ENCODE data around the gene NEDD4. TPM values are rescaled to one million over a fixed set of nuclear protein-coding genes. Genes with fewer than 3 reads are reported as not detected.
A peak's percentile ranks its signal among the peaks of the same experiment; 100 is the strongest.
"Not testable (repeated sequence)": the region's sequence is repeated elsewhere in the genome, so short reads cannot be mapped to it uniquely, and the experiment has no call there.

NEDD4 gene
- polyA plus RNA-seq, 1 donor from 2014 or later = 1.6 TPM

DNA sequence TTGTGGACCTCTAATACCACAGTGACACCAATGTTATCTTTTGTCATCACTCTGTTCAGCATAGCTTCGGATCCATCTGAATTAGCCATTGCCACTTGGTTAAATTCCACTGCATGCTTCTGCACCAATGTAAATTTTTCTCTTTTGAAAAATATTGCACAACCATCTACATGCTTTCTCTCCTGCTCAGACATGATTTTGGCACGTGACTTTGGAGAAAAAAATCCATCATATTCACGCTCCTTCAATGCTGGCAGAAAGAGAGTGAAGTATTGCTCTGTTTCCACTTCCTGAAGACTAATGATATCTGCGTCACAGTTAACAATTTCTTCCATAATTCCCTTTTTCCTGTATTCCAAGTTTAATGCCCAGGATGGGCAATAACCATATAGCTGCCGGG lies 13.0 kb upstream of the NEDD4 start:
- H3K9me2 ChIP-seq (ENCODE audit: insufficient read depth, low read length); H3K4me2 ChIP-seq (ENCODE audit: low read length); H3K9ac ChIP-seq (ENCODE audit: low read length); H3K27me3 ChIP-seq (ENCODE audit: insufficient read depth, low read depth, low read length); H3K27ac ChIP-seq (ENCODE audit: low read length); H2AFZ ChIP-seq (ENCODE audit: low read depth, low read length); H3F3A ChIP-seq (ENCODE audit: insufficient read depth, low read length, poor library complexity, severe bottlenecking); H3K36me3 ChIP-seq (ENCODE audit: insufficient read depth, low read length); H4K20me1 ChIP-seq (ENCODE audit: insufficient read depth); H3K79me2 ChIP-seq (replicated peaks; ENCODE audit: insufficient read depth, low read length); H3K9me3 ChIP-seq (ENCODE audit: low read length): not testable (repeated sequence)
- H3K4me3 ChIP-seq (ENCODE audit: low read length) = peak overlapping the region; percentile 60

DNA sequence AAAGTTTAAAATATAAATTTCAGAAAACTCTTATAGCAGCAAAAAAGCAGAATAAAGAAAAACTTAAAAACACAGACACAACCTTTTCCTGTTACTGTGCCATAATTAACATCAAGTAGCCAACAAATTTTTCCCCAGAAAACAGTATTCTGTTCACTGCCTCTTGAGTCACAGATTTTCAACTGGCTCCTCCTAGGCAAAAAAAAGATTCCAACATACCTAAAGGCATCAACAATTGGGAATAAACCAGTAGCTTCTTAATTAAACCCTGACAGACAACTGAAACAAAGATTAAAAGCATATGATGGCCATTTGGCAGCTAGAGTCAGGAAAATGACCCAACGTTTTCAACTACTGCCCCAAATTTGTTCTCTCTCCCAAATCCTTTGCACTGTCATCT lies 10.9 kb upstream of the NEDD4 start:
- not testable (repeated sequence) for H3K79me2 ChIP-seq (replicated peaks; ENCODE audit: insufficient read depth, low read length); H3K4me3 ChIP-seq (ENCODE audit: low read length); H3K27ac ChIP-seq (ENCODE audit: low read length); H3K9me3 ChIP-seq (ENCODE audit: low read length); H3K9ac ChIP-seq (ENCODE audit: low read length); H3K4me2 ChIP-seq (ENCODE audit: low read length); H4K20me1 ChIP-seq (ENCODE audit: insufficient read depth); H3K36me3 ChIP-seq (ENCODE audit: insufficient read depth, low read length); H3K27me3 ChIP-seq (ENCODE audit: insufficient read depth, low read depth, low read length); H3F3A ChIP-seq (ENCODE audit: insufficient read depth, low read length, poor library complexity, severe bottlenecking); H3K9me2 ChIP-seq (ENCODE audit: insufficient read depth, low read length); H2AFZ ChIP-seq (ENCODE audit: low read depth, low read length)

DNA sequence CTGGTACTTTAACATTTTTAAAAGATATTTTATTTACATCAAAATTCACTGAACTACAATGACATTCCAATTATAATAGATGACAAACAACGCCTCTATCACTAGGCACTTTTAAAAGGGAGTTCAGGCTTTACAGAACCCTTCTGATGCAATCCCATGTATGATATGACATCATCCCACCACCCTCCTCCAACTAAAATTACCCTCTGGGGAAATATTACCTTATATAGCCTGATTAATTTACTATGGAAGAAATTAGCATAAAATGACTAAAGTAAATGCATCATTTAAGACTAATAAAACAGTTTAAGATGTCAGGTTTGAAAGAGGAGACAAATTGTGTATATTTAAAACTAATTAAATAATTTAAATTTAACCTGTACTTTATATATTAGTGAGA lies 10.4 kb upstream of the NEDD4 start:
- H3K36me3 ChIP-seq (ENCODE audit: insufficient read depth, low read length); H2AFZ ChIP-seq (ENCODE audit: low read depth, low read length): not testable (repeated sequence)

DNA sequence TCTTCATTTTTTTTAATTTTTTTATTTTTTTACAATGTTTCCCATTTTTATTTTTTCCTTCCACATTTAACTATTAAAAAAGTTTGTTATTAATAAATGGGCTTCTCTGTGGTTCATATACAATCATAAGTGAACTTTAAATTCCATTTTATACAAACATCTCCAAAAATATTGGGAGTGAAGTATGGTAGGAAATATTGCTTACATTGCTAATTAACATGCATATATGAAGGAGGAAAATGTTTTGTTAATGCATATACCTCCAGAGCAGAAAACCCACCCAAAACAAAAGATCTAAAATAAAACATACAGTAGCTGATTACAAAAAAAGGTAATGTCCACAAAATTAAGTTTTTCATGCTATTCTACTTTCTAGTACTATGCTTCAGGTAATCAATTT lies 9.9 kb upstream of the NEDD4 start:
- not testable (repeated sequence) for H3K9me3 ChIP-seq (ENCODE audit: low read length); H3F3A ChIP-seq (ENCODE audit: insufficient read depth, low read length, poor library complexity, severe bottlenecking); H3K79me2 ChIP-seq (replicated peaks; ENCODE audit: insufficient read depth, low read length); H3K27ac ChIP-seq (ENCODE audit: low read length); H3K4me3 ChIP-seq (ENCODE audit: low read length); H3K9ac ChIP-seq (ENCODE audit: low read length); H3K27me3 ChIP-seq (ENCODE audit: insufficient read depth, low read depth, low read length); H4K20me1 ChIP-seq (ENCODE audit: insufficient read depth); H3K9me2 ChIP-seq (ENCODE audit: insufficient read depth, low read length); H3K4me2 ChIP-seq (ENCODE audit: low read length); H2AFZ ChIP-seq (ENCODE audit: low read depth, low read length); H3K36me3 ChIP-seq (ENCODE audit: insufficient read depth, low read length)

More for the DNA sequence above, 10.4 kb upstream of the NEDD4 start:
- H3K9ac ChIP-seq (ENCODE audit: low read length); H3K9me3 ChIP-seq (ENCODE audit: low read length); H3K27me3 ChIP-seq (ENCODE audit: insufficient read depth, low read depth, low read length); H4K20me1 ChIP-seq (ENCODE audit: insufficient read depth); H3K9me2 ChIP-seq (ENCODE audit: insufficient read depth, low read length); H3K27ac ChIP-seq (ENCODE audit: low read length); H3K79me2 ChIP-seq (replicated peaks; ENCODE audit: insufficient read depth, low read length); H3K4me2 ChIP-seq (ENCODE audit: low read length); H3F3A ChIP-seq (ENCODE audit: insufficient read depth, low read length, poor library complexity, severe bottlenecking); H3K4me3 ChIP-seq (ENCODE audit: low read length): not testable (repeated sequence)

DNA sequence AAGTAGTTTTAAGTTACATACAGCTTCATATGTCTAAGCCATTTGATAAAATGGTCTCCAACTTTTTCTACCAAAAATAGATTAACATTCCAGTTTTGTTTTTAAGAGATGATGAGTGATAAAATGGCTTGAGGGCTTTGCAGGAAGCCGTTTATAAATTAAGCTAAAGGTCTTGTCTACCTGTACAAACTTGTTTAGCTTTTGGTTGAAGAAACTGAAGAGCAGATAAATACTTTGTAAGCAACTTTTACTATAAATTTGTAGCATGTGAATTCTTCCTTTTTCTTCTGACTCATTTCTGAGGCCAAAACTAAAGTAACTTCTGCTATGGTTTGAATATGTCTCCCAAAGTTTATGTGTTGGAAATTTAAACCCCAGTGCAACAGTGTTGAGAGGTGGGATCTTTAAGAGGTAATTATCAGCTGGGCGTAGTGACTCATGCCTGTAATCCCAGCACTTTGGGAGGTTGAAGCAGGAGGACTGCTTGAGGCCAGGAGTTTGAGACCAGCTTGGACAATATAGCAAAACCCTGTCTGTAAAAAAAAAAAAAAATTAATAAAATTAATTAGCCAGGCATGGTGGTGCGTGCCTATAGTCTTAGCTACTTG lies 8.2 kb upstream of the NEDD4 start:
- Histone ChIP-seq H3K9ac (ENCODE audit: low read length) (no peak overlapping the region), H4K20me1 (ENCODE audit: insufficient read depth) (no peaks in the 10 kb centered on the region), H3K27ac (ENCODE audit: low read length) (no peak overlapping the region), H3K36me3 (ENCODE audit: insufficient read depth, low read length) (no peaks in the 10 kb centered on the region), H3K4me3 (ENCODE audit: low read length) (no peak overlapping the region), H3F3A (ENCODE audit: insufficient read depth, low read length, poor library complexity, severe bottlenecking) (no peaks in the 10 kb centered on the region), H3K27me3 (ENCODE audit: insufficient read depth, low read depth, low read length) (no peaks in the 10 kb centered on the region), H3K9me3 (ENCODE audit: low read length) (no peaks in the 10 kb centered on the region), H3K79me2 (replicated peaks; ENCODE audit: insufficient read depth, low read length) (no peaks in the 10 kb centered on the region), H2AFZ (ENCODE audit: low read depth, low read length) (no peak overlapping the region), H3K9me2 (ENCODE audit: insufficient read depth, low read length) (no peaks in the 10 kb centered on the region), H3K4me2 (ENCODE audit: low read length) (no peak overlapping the region)
- TF ChIP-seq TAF1 (IDR thresholded peaks at IDR 0.05; ENCODE audit: low read depth) = no peak
- no peak for TF ChIP-seq EP300 (conservative IDR thresholded peaks at IDR 0.05; ENCODE audit: poor library complexity, severe bottlenecking)
- no peak for TF ChIP-seq EZH2 (IDR thresholded peaks at IDR 0.05; ENCODE audit: borderline replicate concordance, insufficient read depth, low read length, poor library complexity, severe bottlenecking)
- TF ChIP-seq, protein P1, sequence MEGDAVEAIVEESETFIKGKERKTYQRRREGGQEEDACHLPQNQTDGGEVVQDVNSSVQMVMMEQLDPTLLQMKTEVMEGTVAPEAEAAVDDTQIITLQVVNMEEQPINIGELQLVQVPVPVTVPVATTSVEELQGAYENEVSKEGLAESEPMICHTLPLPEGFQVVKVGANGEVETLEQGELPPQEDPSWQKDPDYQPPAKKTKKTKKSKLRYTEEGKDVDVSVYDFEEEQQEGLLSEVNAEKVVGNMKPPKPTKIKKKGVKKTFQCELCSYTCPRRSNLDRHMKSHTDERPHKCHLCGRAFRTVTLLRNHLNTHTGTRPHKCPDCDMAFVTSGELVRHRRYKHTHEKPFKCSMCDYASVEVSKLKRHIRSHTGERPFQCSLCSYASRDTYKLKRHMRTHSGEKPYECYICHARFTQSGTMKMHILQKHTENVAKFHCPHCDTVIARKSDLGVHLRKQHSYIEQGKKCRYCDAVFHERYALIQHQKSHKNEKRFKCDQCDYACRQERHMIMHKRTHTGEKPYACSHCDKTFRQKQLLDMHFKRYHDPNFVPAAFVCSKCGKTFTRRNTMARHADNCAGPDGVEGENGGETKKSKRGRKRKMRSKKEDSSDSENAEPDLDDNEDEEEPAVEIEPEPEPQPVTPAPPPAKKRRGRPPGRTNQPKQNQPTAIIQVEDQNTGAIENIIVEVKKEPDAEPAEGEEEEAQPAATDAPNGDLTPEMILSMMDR (IDR thresholded peaks at IDR 0.05; ENCODE audit: poor library complexity, severe bottlenecking) = no peak
- TF ChIP-seq POLR2AphosphoS5 (IDR thresholded peaks at IDR 0.05) = no peak
- TF ChIP-seq SMC3 (conservative IDR thresholded peaks at IDR 0.05; ENCODE audit: poor library complexity) = no peak
- TF ChIP-seq, protein P2, sequence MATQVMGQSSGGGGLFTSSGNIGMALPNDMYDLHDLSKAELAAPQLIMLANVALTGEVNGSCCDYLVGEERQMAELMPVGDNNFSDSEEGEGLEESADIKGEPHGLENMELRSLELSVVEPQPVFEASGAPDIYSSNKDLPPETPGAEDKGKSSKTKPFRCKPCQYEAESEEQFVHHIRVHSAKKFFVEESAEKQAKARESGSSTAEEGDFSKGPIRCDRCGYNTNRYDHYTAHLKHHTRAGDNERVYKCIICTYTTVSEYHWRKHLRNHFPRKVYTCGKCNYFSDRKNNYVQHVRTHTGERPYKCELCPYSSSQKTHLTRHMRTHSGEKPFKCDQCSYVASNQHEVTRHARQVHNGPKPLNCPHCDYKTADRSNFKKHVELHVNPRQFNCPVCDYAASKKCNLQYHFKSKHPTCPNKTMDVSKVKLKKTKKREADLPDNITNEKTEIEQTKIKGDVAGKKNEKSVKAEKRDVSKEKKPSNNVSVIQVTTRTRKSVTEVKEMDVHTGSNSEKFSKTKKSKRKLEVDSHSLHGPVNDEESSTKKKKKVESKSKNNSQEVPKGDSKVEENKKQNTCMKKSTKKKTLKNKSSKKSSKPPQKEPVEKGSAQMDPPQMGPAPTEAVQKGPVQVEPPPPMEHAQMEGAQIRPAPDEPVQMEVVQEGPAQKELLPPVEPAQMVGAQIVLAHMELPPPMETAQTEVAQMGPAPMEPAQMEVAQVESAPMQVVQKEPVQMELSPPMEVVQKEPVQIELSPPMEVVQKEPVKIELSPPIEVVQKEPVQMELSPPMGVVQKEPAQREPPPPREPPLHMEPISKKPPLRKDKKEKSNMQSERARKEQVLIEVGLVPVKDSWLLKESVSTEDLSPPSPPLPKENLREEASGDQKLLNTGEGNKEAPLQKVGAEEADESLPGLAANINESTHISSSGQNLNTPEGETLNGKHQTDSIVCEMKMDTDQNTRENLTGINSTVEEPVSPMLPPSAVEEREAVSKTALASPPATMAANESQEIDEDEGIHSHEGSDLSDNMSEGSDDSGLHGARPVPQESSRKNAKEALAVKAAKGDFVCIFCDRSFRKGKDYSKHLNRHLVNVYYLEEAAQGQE (IDR thresholded peaks at IDR 0.05; ENCODE audit: borderline replicate concordance) = no peak
- no peak for TF ChIP-seq RAD21 (conservative IDR thresholded peaks at IDR 0.05)
- no peak for TF ChIP-seq MXI1 (conservative IDR thresholded peaks at IDR 0.05; ENCODE audit: poor library complexity, severe bottlenecking)

All from neural cell (in vitro differentiated cells).